Psoas muscle (tissue), 8 donors: ENCODE results near the gene GPR50. TPM values are rescaled to one million over a fixed set of nuclear protein-coding genes. Genes with fewer than 3 reads are reported as not detected.

ENCODE experiments used
- ATAC-seq, 4 donors: fragments of 200-7000 bp; cut with Tn5 transposase; one replicate each; pipeline ENCODE4 v1.9.1; 2020; ENCODE audit warnings: moderate library complexity in 3 of 4, mild to moderate bottlenecking in 2 of 4
- DNase-seq, 2 donors: peaks; one replicate each; pipeline ENCODE4 v3.0.0-alpha.2; 2020
- H3K27ac ChIP-seq: fragments of 200-600 bp; one replicate; pipeline ENCODE4 v1.8.0; 2022
- H3K27me3 ChIP-seq, 3 donors: fragments of 200-600 bp in 1 of 3; one replicate each; pipeline versions ENCODE4 v1.6.1 to v1.8.0; 2013 to 2022; ENCODE audit warnings: low read length in 2 of 3, mild to moderate bottlenecking in 2 of 3, moderate library complexity in 1 of 3; ENCODE audit not compliant: insufficient read depth in 3 of 3
- H3K36me3 ChIP-seq, 2 donors: fragments of 200-600 bp in 1 of 2; one replicate each; pipeline versions ENCODE4 v1.6.1 to v1.8.0; 2013 to 2022; ENCODE audit warnings: low read depth in 1 of 2, mild to moderate bottlenecking in 1 of 2, moderate library complexity in 1 of 2; ENCODE audit not compliant: insufficient read depth in 1 of 2
- H3K4me1 ChIP-seq: fragments of 200-600 bp; one replicate; pipeline ENCODE4 v1.8.0; 2022
- H3K4me3 ChIP-seq: fragments of 200-600 bp; one replicate; pipeline ENCODE4 v1.8.0; 2022; ENCODE audit warnings: mild to moderate bottlenecking
- H3K9me3 ChIP-seq: fragments of 200-600 bp; one replicate; pipeline ENCODE4 v1.8.0; 2022
- WGBS, 3 donors: extraction: QIAGEN DNeasy Blood & Tissue Kit; methylation state at CpG; one replicate each; pipeline versions ENCODE4 v1.1.6 to v1.1.7; 2013; 5-methylcytosine and 5-hydroxymethylcytosine counted together
- intact Hi-C, 2 donors: fragments of 100-400 bp; cut with DNase I; formaldehyde crosslinking; loops; one replicate each; pipeline versions ENCODE4 v1.11.0 to v1.14.2; 2022
- polyA plus RNA-seq, 3 donors: library from polyadenylated mRNA; stranded (reverse); fragments of 200-250 nt; gene quantifications; one replicate each; pipeline ENCODE4 v1.2.3, GENCODE V29; 2013
- total RNA-seq, 4 donors: library from RNA; stranded (reverse); fragmentation: NEBNext Ultra II Directional in 2 of 4; extraction: Animal tissue kit (Norgen Biotek cat#: 25700) in 2 of 4; gene quantifications; one replicate each; pipeline versions ENCODE4 v1.2.1 to v1.2.4, GENCODE V29; 2021 to 2023
- TF ChIP-seq, protein P1 (sequence below): fragments of 200-600 bp; IDR thresholded peaks from one replicate; pipeline ENCODE4 v1.8.0; 2022; ENCODE audit warnings: antibody characterized with exemption
- donor health status: healthy with polysubstance abuse.
- donor health status: DM: no; HTN: no; CAD: no; lungs with moderate emphysema.
- donor health status: Bipolar disorder and iron deficiency.
- donor health status: healthy.
- donor health status: DM: yes; HTN: yes; CAD: no.
- donor health status: DM: no; HTN: no; CAD: no.
- donor health status: DM: no; HTN: no; CAD: no.
- donor health status: DM: yes; HTN: yes; CAD: no.

The GPR50 gene
- total and polyA plus RNA-seq, 7 donors = not detected

DNA sequence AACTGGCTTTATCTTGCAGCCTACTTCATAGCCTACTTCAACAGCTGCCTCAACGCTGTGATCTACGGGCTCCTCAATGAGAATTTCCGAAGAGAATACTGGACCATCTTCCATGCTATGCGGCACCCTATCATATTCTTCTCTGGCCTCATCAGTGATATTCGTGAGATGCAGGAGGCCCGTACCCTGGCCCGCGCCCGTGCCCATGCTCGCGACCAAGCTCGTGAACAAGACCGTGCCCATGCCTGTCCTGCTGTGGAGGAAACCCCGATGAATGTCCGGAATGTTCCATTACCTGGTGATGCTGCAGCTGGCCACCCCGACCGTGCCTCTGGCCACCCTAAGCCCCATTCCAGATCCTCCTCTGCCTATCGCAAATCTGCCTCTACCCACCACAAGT, 4.0 kb downstream of the GPR50 start:
- intact Hi-C loops = no loop called here
- Histone ChIP-seq H3K27me3 (peaks cover 5 to 61% (median 25%) of the 10 kb centered on the region in 3 donors), H3K36me3 (no peaks in the 10 kb centered on the region), H3K4me3 (no peak overlapping the region), H3K27ac (no peak overlapping the region), H3K9me3 (no peaks in the 10 kb centered on the region), H3K4me1 (no peaks in the 10 kb centered on the region)
- 93 to 96% (median 94%) methylated on average over 18 of the region's 18 CpGs for WGBS, 3 donors
- DNase-seq = no peak
- ATAC-seq = no peak
- TF ChIP-seq, protein P1, sequence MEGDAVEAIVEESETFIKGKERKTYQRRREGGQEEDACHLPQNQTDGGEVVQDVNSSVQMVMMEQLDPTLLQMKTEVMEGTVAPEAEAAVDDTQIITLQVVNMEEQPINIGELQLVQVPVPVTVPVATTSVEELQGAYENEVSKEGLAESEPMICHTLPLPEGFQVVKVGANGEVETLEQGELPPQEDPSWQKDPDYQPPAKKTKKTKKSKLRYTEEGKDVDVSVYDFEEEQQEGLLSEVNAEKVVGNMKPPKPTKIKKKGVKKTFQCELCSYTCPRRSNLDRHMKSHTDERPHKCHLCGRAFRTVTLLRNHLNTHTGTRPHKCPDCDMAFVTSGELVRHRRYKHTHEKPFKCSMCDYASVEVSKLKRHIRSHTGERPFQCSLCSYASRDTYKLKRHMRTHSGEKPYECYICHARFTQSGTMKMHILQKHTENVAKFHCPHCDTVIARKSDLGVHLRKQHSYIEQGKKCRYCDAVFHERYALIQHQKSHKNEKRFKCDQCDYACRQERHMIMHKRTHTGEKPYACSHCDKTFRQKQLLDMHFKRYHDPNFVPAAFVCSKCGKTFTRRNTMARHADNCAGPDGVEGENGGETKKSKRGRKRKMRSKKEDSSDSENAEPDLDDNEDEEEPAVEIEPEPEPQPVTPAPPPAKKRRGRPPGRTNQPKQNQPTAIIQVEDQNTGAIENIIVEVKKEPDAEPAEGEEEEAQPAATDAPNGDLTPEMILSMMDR = no peak

DNA sequence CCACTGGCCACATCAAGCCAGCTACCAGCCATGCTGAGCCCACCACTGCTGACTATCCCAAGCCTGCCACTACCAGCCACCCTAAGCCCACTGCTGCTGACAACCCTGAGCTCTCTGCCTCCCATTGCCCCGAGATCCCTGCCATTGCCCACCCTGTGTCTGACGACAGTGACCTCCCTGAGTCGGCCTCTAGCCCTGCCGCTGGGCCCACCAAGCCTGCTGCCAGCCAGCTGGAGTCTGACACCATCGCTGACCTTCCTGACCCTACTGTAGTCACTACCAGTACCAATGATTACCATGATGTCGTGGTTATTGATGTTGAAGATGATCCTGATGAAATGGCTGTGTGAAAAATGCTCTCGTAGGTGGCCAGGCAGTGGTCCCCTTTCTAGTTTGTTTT, 4.7 kb downstream of the GPR50 start:
- WGBS, 3 donors = 67 to 76% (median 71%) methylated on average over 6 to 7 of the region's 7 CpGs
- H3K4me3 ChIP-seq = no peak overlapping the region
- H3K9me3 ChIP-seq = no peaks in the 10 kb centered on the region
- H3K27ac ChIP-seq = no peak overlapping the region
- ATAC-seq (no peak), DNase-seq (no peak)
- no peaks in the 10 kb centered on the region for H3K36me3 ChIP-seq
- TF ChIP-seq, protein P1 = no peak
- intact Hi-C loops = no loop called here
- no peaks in the 10 kb centered on the region for H3K4me1 ChIP-seq
- H3K27me3 ChIP-seq = peaks cover 4 to 54% (median 19%) of the 10 kb centered on the region in 3 donors

DNA sequence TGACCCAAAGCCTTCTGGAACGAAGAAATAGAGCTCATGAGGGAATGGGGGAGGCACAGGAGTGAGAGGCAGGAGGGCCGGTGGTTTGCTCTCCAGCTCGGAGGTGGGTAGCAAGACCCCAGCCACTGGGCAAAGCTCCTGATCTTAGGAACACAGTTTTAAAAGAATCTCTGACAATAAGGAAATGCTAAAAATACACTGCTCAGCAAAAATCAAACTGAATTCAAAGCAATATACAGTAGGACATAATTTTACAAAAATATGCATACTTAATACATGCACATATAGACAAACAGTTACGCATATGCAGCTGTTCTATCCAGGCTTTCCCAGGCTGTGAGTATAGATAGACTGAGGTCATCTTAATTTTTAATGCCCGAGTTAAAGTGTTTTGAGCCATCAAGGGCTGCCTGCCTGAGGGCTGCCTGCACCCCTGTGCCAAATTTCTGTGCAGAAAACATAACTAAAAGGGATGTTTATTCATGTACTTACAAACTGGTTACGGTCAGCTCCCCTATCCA, 6.9 kb downstream of the GPR50 start:
- DNase-seq = no peak
- intact Hi-C loops = no loop called here
- ATAC-seq = no peak
- no peaks in the 10 kb centered on the region for H3K9me3 ChIP-seq
- H3K4me1 ChIP-seq = no peaks in the 10 kb centered on the region
- H3K27me3 ChIP-seq = peaks cover 2 to 35% (median 11%) of the 10 kb centered on the region in 3 donors
- 36 to 57% (median 44%) methylated on average over 6 of the region's 6 CpGs for WGBS, 3 donors
- no peak overlapping the region for H3K27ac ChIP-seq
- H3K4me3 ChIP-seq = no peak overlapping the region
- H3K36me3 ChIP-seq = no peaks in the 10 kb centered on the region
- TF ChIP-seq, protein P1 = no peak

- no peaks in the 10 kb centered on the region for H3K36me3 ChIP-seq
- no peaks in the 10 kb centered on the region for H3K9me3 ChIP-seq
- no peak overlapping the region for H3K4me3 ChIP-seq
- ATAC-seq = no peak
- H3K27ac ChIP-seq = no peak overlapping the region
- peaks cover 0 to 31% (median 11%) of the 10 kb centered on the region in 3 donors for H3K27me3 ChIP-seq
- TF ChIP-seq, protein P1 = no peak
- 10 to 30% (median 13%) methylated on average over 14 of the region's 14 CpGs for WGBS, 3 donors
- DNase-seq = no peak
- H3K4me1 ChIP-seq = no peaks in the 10 kb centered on the region
- intact Hi-C loops = no loop called here
Measured at GRCh38 chrX:151183912-151184565, 7.7 kb downstream of the GPR50 start.
